ENCODE measurements around the gene IL21R. TPM values are rescaled to one million over a fixed set of nuclear protein-coding genes. Genes with fewer than 3 reads are reported as not detected.

The IL21R gene
- total and polyA plus RNA-seq, 9 of the 15 experiments (the other 6 are each of a cell fraction or from before 2014, with no cell fraction given), result 0.04 to 0.34 (median 0.18) TPM; not detected in 1

GRCh38 chr16:27450196-27450549 is 48.2 kb downstream of the IL21R start:
- no peak for DNase-seq (ENCODE audit: extremely low read depth in 1 of 4, low spot score in 3 of 4)
- no TSS peak for BruUV-seq (replicated peaks)
- no peak overlapping the region for H2AFZ ChIP-seq (ENCODE audit: low read depth, low read length)
- H3K27me3 ChIP-seq (ENCODE audit: control insufficient read depth in 2 of 2, insufficient read depth in 2 of 2, low read length in 2 of 2), result peaks cover 20 to 47% of the 10 kb centered on the region in 2 experiments; a peak in 4 of 5 replicates
- no peaks in the 10 kb centered on the region for H4K20me1 ChIP-seq (replicated peaks; ENCODE audit: control insufficient read depth, insufficient read depth, low read length)
- TF ChIP-seq ZNF75A (CRISPR knock-in tag; IDR thresholded peaks at IDR 0.05), result no peak
- H3K27ac ChIP-seq (ENCODE audit: extremely low read depth, low read depth, low read length), result no peak overlapping the region
- CTCF ChIA-PET (ENCODE audit: low intra/inter-chr PET ratio), result no interaction called here
- whole genome bisulfite sequencing (ENCODE audit: insufficient coverage, low coverage, missing lambda C conversion rate), result 2% methylated on average over 5 of the region's 5 CpGs
- POLR2A ChIA-PET, result interaction anchor here (0.6 to 1.2 kb wide), 4 partner anchors 12 to 367 kb away, joined by 3 to 5 read pairs (median 3); no protein-coding TSS in a partner anchor
- no peaks in the 10 kb centered on the region; the same call in 1 of the 2 replicates for H3K9me3 ChIP-seq (replicated peaks; ENCODE audit: control insufficient read depth, insufficient read depth, low read depth, low read length)
- no peak overlapping the region for H3K4me3 ChIP-seq
- H3K9me1 ChIP-seq (ENCODE audit: control insufficient read depth, insufficient read depth, low read length), result no peaks in the 10 kb centered on the region
- FAIRE-seq, result no peak
- no peaks in the 10 kb centered on the region for H3K36me3 ChIP-seq (ENCODE audit: control insufficient read depth, insufficient read depth, low read length)
- intact Hi-C loops (cut with micrococcal nuclease), result no loop called here
- no peak overlapping the region for H3K4me2 ChIP-seq (ENCODE audit: insufficient read depth, low read length)
- no peaks in the 10 kb centered on the region for H3K79me2 ChIP-seq (ENCODE audit: control insufficient read depth, insufficient read depth, low read length)
- no peak overlapping the region for H3K9ac ChIP-seq (ENCODE audit: insufficient read depth in 1 of 2, low read depth in 2 of 2, low read length in 2 of 2)
- in situ Hi-C loops (cut with MboI), result loop anchor here (10.0 kb wide), 1 partner anchor 275 kb away; no protein-coding TSS in a partner anchor
- peaks cover 0 to 10% of the 10 kb centered on the region in 2 experiments; a peak in 1 of 5 replicates for H3K4me1 ChIP-seq (replicated peaks in 1 of 2; ENCODE audit: control insufficient read depth in 2 of 2, insufficient read depth in 2 of 2, low read length in 2 of 2)
- ATAC-seq, result no peak

GRCh38 chr16:27452569-27453493 is 50.9 kb downstream of the IL21R start:
- Histone ChIP-seq H3K79me2 (ENCODE audit: control insufficient read depth, insufficient read depth, low read length) (no peaks in the 10 kb centered on the region), H3K36me3 (ENCODE audit: control insufficient read depth, insufficient read depth, low read length) (no peaks in the 10 kb centered on the region), H3K27ac (ENCODE audit: extremely low read depth, low read depth, low read length) (no peak overlapping the region), H3K9me3 (replicated peaks; ENCODE audit: control insufficient read depth, insufficient read depth, low read depth, low read length) (no peaks in the 10 kb centered on the region), H3K9me1 (ENCODE audit: control insufficient read depth, insufficient read depth, low read length) (no peaks in the 10 kb centered on the region), H2AFZ (ENCODE audit: low read depth, low read length) (no peak overlapping the region), H3K4me3 (no peak overlapping the region), H3K9ac (ENCODE audit: insufficient read depth in 1 of 2, low read depth in 2 of 2, low read length in 2 of 2) (no peak overlapping the region), H4K20me1 (replicated peaks; ENCODE audit: control insufficient read depth, insufficient read depth, low read length) (no peaks in the 10 kb centered on the region), H3K27me3 (ENCODE audit: control insufficient read depth in 2 of 2, insufficient read depth in 2 of 2, low read length in 2 of 2) (peaks cover 20 to 52% of the 10 kb centered on the region in 2 experiments; a peak in 4 of 5 replicates), H3K4me1 (replicated peaks in 1 of 2; ENCODE audit: control insufficient read depth in 2 of 2, insufficient read depth in 2 of 2, low read length in 2 of 2) (peaks cover 0 to 10% of the 10 kb centered on the region in 2 experiments; a peak in 2 of 5 replicates), H3K4me2 (ENCODE audit: insufficient read depth, low read length) (no peak overlapping the region)
- TF ChIP-seq PML (IDR thresholded peaks at IDR 0.05; ENCODE audit: low read length) (no peak), RBFOX2 (IDR thresholded peaks at IDR 0.05; ENCODE audit: low read depth, low read length) (no peak), SAFB (IDR thresholded peaks at IDR 0.05; ENCODE audit: borderline replicate concordance, low read depth, low read length) (no peak), DMBX1 (CRISPR knock-in tag; IDR thresholded peaks at IDR 0.05; ENCODE audit: borderline replicate concordance) (no peak), MAFF (IDR thresholded peaks at IDR 0.05; ENCODE audit: low read length) (no peak), ZNF79 (CRISPR knock-in tag; IDR thresholded peaks at IDR 0.05; ENCODE audit: low read depth) (no peak), NBN (IDR thresholded peaks at IDR 0.05; ENCODE audit: low read depth) (no peak), ERF (CRISPR knock-in tag; IDR thresholded peaks at IDR 0.05) (no peak), RBBP5 (IDR thresholded peaks at IDR 0.05; ENCODE audit: borderline replicate concordance, insufficient read depth, low read length, poor library complexity, severe bottlenecking) (no peak)
- TF ChIP-seq, protein P1, sequence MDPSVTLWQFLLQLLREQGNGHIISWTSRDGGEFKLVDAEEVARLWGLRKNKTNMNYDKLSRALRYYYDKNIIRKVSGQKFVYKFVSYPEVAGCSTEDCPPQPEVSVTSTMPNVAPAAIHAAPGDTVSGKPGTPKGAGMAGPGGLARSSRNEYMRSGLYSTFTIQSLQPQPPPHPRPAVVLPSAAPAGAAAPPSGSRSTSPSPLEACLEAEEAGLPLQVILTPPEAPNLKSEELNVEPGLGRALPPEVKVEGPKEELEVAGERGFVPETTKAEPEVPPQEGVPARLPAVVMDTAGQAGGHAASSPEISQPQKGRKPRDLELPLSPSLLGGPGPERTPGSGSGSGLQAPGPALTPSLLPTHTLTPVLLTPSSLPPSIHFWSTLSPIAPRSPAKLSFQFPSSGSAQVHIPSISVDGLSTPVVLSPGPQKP (CRISPR knock-in tag; IDR thresholded peaks at IDR 0.05), result no peak
- TF ChIP-seq, protein P2, sequence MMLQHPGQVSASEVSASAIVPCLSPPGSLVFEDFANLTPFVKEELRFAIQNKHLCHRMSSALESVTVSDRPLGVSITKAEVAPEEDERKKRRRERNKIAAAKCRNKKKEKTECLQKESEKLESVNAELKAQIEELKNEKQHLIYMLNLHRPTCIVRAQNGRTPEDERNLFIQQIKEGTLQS (IDR thresholded peaks at IDR 0.05), result no peak
- TF ChIP-seq, protein P2 (CRISPR knock-in tag; conservative IDR thresholded peaks at IDR 0.05), result no peak
- DNase-seq (ENCODE audit: extremely low read depth in 1 of 4, low spot score in 3 of 4) (no peak), FAIRE-seq (no peak), ATAC-seq (no peak)
- in situ Hi-C loops (cut with MboI) (loop anchor here (10.0 kb wide), 1 partner anchor 278 kb away; no protein-coding TSS in a partner anchor), intact Hi-C loops (cut with micrococcal nuclease) (no loop called here)
- 2% methylated on average over 16 of the region's 16 CpGs for WGBS (ENCODE audit: insufficient coverage, low coverage, missing lambda C conversion rate)
- no TSS peak for BruUV-seq (replicated peaks)
- CTCF ChIA-PET (ENCODE audit: low intra/inter-chr PET ratio), result no interaction called here
- POLR2A ChIA-PET, result interaction anchor here (1.2 to 1.7 kb wide), 2 partner anchors 10 to 15 kb away, joined by 3 to 7 read pairs; no protein-coding TSS in a partner anchor
